Nephron (organoid): Measurements from ENCODE around the gene CHCHD4.

Experiments used
- H3K27ac Mint-ChIP-seq, 3 experiments: 2 replicates each; pipeline ENCODE4 v1.8.0; 2020; ENCODE audit warnings: mixed read lengths in 3 of 3, mild to moderate bottlenecking in 2 of 3, moderate library complexity in 1 of 3
- H3K27me3 Mint-ChIP-seq: 2 replicates; pipeline ENCODE4 v1.8.0; 2021; ENCODE audit warnings: low read depth, mild to moderate bottlenecking, moderate library complexity, mixed read lengths
- H3K36me3 Mint-ChIP-seq: 2 replicates; pipeline ENCODE4 v1.8.0; 2020; ENCODE audit warnings: low read depth, mixed read lengths
- H3K4me1 Mint-ChIP-seq: 2 replicates; pipeline ENCODE4 v1.8.0; 2020; ENCODE audit warnings: mixed read lengths
- H3K4me3 Mint-ChIP-seq, 3 experiments: 2 replicates each; pipeline ENCODE4 v1.8.0; 2020; ENCODE audit warnings: mild to moderate bottlenecking in 3 of 3, mixed read lengths in 3 of 3, moderate library complexity in 2 of 3
- H3K9me3 Mint-ChIP-seq: 2 replicates; pipeline ENCODE4 v1.8.0; 2020; ENCODE audit warnings: mixed read lengths
- CTCF ChIP-seq, 3 experiments: fragments of 200-600 bp; sonication (generic); IDR thresholded peaks; one replicate each; pipeline ENCODE4 v1.5.0; 2021; ENCODE audit warnings: antibody characterized with exemption in 3 of 3; ENCODE audit not compliant: unreplicated experiment in 3 of 3

The CHCHD4 gene

GRCh38 chr3:14152233-14152962 lies 27.7 kb upstream of the CHCHD4 start:
- Mint-ChIP-seq H3K9me3 (no peaks in the 10 kb centered on the region), H3K4me1 (no peaks in the 10 kb centered on the region), H3K27ac (no peak overlapping the region), H3K27me3 (no peaks in the 10 kb centered on the region), H3K36me3 (peaks cover 55% of the 10 kb centered on the region), H3K4me3 (no peak overlapping the region)
- no peak for TF ChIP-seq CTCF (IDR thresholded peaks at IDR 0.05; ENCODE audit: unreplicated experiment in 3 of 3)

GRCh38 chr3:14151471-14152083 lies 26.9 kb upstream of the CHCHD4 start:
- H3K27me3 Mint-ChIP-seq, result no peaks in the 10 kb centered on the region
- H3K9me3 Mint-ChIP-seq, result no peaks in the 10 kb centered on the region
- H3K36me3 Mint-ChIP-seq, result peaks cover 55% of the 10 kb centered on the region
- TF ChIP-seq CTCF (IDR thresholded peaks at IDR 0.05; ENCODE audit: unreplicated experiment in 3 of 3), result no peak
- H3K4me3 Mint-ChIP-seq, result no peak overlapping the region
- no peaks in the 10 kb centered on the region for H3K4me1 Mint-ChIP-seq
- no peak overlapping the region for H3K27ac Mint-ChIP-seq

GRCh38 chr3:14150491-14151230 lies 26.0 kb upstream of the CHCHD4 start:
- Mint-ChIP-seq H3K27me3 (no peaks in the 10 kb centered on the region), H3K9me3 (no peaks in the 10 kb centered on the region), H3K36me3 (peaks cover 50% of the 10 kb centered on the region), H3K4me3 (no peak overlapping the region), H3K27ac (no peak overlapping the region), H3K4me1 (peaks cover 5% of the 10 kb centered on the region)
- TF ChIP-seq CTCF (IDR thresholded peaks at IDR 0.05; ENCODE audit: unreplicated experiment in 3 of 3), result no peak

DNA sequence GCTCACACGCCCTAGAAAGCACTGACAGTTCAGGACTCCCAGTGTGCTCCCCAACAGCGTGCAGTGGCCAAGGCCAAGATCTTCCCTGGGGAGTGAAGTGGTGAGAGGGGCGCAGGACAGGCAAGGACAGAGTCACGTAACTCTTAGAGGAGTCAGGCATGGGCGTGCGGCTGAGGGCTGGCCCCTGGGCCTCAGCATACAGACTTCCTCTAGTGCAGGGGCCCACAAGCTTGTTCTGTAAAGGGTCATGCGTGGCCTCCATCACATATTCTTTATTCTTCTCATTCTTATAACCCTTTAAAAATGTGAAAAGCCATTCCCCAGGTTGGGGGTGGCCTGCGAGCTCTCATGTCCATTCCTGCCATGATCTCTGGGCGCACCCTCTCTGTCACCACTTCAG lies 25.4 kb upstream of the CHCHD4 start:
- Mint-ChIP-seq H3K36me3 (peaks cover 45% of the 10 kb centered on the region), H3K4me3 (no peak overlapping the region), H3K27ac (no peak overlapping the region), H3K4me1 (peaks cover 8% of the 10 kb centered on the region), H3K9me3 (no peaks in the 10 kb centered on the region), H3K27me3 (no peaks in the 10 kb centered on the region)
- no peak for TF ChIP-seq CTCF (IDR thresholded peaks at IDR 0.05; ENCODE audit: unreplicated experiment in 3 of 3)

- H3K36me3 Mint-ChIP-seq, result peaks cover 30% of the 10 kb centered on the region
- H3K4me3 Mint-ChIP-seq, result no peak overlapping the region
- H3K4me1 Mint-ChIP-seq, result peaks cover 26% of the 10 kb centered on the region
- no peaks in the 10 kb centered on the region for H3K9me3 Mint-ChIP-seq
- H3K27ac Mint-ChIP-seq, result no peak overlapping the region
- no peaks in the 10 kb centered on the region for H3K27me3 Mint-ChIP-seq
- no peak for TF ChIP-seq CTCF (IDR thresholded peaks at IDR 0.05; ENCODE audit: unreplicated experiment in 3 of 3)
Measured at GRCh38 chr3:14148041-14148985, 23.6 kb upstream of the CHCHD4 start.
